ENCODE data around the gene ADGRV1.

Gene ADGRV1

GRCh38 chr5:91135475-91136248 lies 577.1 kb downstream of the ADGRV1 start:
- Histone ChIP-seq H2AFZ (ENCODE audit: low read depth, low read length) (no peak overlapping the region), H3K4me2 (ENCODE audit: insufficient read depth, low read length) (no peak overlapping the region)

GRCh38 chr5:91136271-91136670 lies 577.7 kb downstream of the ADGRV1 start:
- no peak overlapping the region for H2AFZ ChIP-seq (ENCODE audit: low read depth, low read length)
- no peak for TF ChIP-seq CTCF (IDR thresholded peaks at IDR 0.05; ENCODE audit: borderline replicate concordance, extremely low read depth, low read length, poor library complexity, severe bottlenecking)
- no peak for TF ChIP-seq EZH2 (IDR thresholded peaks at IDR 0.05; ENCODE audit: borderline replicate concordance, low read depth, low read length, severe bottlenecking)
- no peaks in the 10 kb centered on the region for H3K36me3 ChIP-seq (ENCODE audit: insufficient read depth, low read length)
- H4K20me1 ChIP-seq (ENCODE audit: insufficient read depth, low read length) = no peaks in the 10 kb centered on the region
- no peak overlapping the region for H3K4me3 ChIP-seq (ENCODE audit: low read depth in 1 of 2, low read length in 2 of 2)
- ATAC-seq (ENCODE audit: insufficient read depth, low read depth) = no peak
- H3K27ac ChIP-seq (ENCODE audit: low read length) = no peak overlapping the region
- DNase-seq = no peak
- H3K27me3 ChIP-seq (ENCODE audit: insufficient read depth, low read length, poor library complexity) = peaks cover 11% of the 10 kb centered on the region
- no peak overlapping the region for H3K4me2 ChIP-seq (ENCODE audit: insufficient read depth, low read length)
- no peaks in the 10 kb centered on the region for H3K4me1 ChIP-seq (ENCODE audit: insufficient read depth, low read length)
- no peaks in the 10 kb centered on the region for H3K79me2 ChIP-seq (ENCODE audit: insufficient read depth, low read length)
- H3K9me3 ChIP-seq (ENCODE audit: insufficient read depth, low read length, severe bottlenecking) = no peaks in the 10 kb centered on the region
- H3K9ac ChIP-seq (ENCODE audit: low read depth, low read length) = no peak overlapping the region

More at GRCh38 chr5:91135475-91136248, 577.1 kb downstream of the ADGRV1 start:
- Histone ChIP-seq H3K27me3 (ENCODE audit: insufficient read depth, low read length, poor library complexity) (peaks cover 11% of the 10 kb centered on the region), H3K4me1 (ENCODE audit: insufficient read depth, low read length) (no peaks in the 10 kb centered on the region), H3K27ac (ENCODE audit: low read length) (no peak overlapping the region), H3K79me2 (ENCODE audit: insufficient read depth, low read length) (no peaks in the 10 kb centered on the region), H4K20me1 (ENCODE audit: insufficient read depth, low read length) (no peaks in the 10 kb centered on the region), H3K4me3 (ENCODE audit: low read depth in 1 of 2, low read length in 2 of 2) (no peak overlapping the region), H3K9ac (ENCODE audit: low read depth, low read length) (no peak overlapping the region), H3K36me3 (ENCODE audit: insufficient read depth, low read length) (no peaks in the 10 kb centered on the region), H3K9me3 (ENCODE audit: insufficient read depth, low read length, severe bottlenecking) (no peaks in the 10 kb centered on the region)
- TF ChIP-seq EZH2 (IDR thresholded peaks at IDR 0.05; ENCODE audit: borderline replicate concordance, low read depth, low read length, severe bottlenecking) = no peak
- TF ChIP-seq CTCF (IDR thresholded peaks at IDR 0.05; ENCODE audit: borderline replicate concordance, extremely low read depth, low read length, poor library complexity, severe bottlenecking) = no peak
- DNase-seq (no peak), ATAC-seq (ENCODE audit: insufficient read depth, low read depth) (no peak)

GRCh38 chr5:91137647-91138046 lies 579.0 kb downstream of the ADGRV1 start:
- ATAC-seq (ENCODE audit: insufficient read depth, low read depth) (no peak), DNase-seq (no peak)
- no peak for TF ChIP-seq CTCF (IDR thresholded peaks at IDR 0.05; ENCODE audit: borderline replicate concordance, extremely low read depth, low read length, poor library complexity, severe bottlenecking)
- no peak for TF ChIP-seq EZH2 (IDR thresholded peaks at IDR 0.05; ENCODE audit: borderline replicate concordance, low read depth, low read length, severe bottlenecking)
- H3K9ac ChIP-seq (ENCODE audit: low read depth, low read length) = no peak overlapping the region
- H3K4me1 ChIP-seq (ENCODE audit: insufficient read depth, low read length) = no peaks in the 10 kb centered on the region
- H3K4me2 ChIP-seq (ENCODE audit: insufficient read depth, low read length) = no peak overlapping the region
- no peak overlapping the region for H3K27ac ChIP-seq (ENCODE audit: low read length)
- H2AFZ ChIP-seq (ENCODE audit: low read depth, low read length) = no peak overlapping the region
- no peaks in the 10 kb centered on the region for H3K79me2 ChIP-seq (ENCODE audit: insufficient read depth, low read length)
- peaks cover 14% of the 10 kb centered on the region for H3K27me3 ChIP-seq (ENCODE audit: insufficient read depth, low read length, poor library complexity)
- no peak overlapping the region for H3K4me3 ChIP-seq (ENCODE audit: low read depth in 1 of 2, low read length in 2 of 2)
- no peaks in the 10 kb centered on the region for H4K20me1 ChIP-seq (ENCODE audit: insufficient read depth, low read length)
- H3K9me3 ChIP-seq (ENCODE audit: insufficient read depth, low read length, severe bottlenecking) = no peaks in the 10 kb centered on the region
- no peaks in the 10 kb centered on the region for H3K36me3 ChIP-seq (ENCODE audit: insufficient read depth, low read length)

Measured in DND-41 (cell line).